Activated T-cell treated with anti-CD3 and anti-CD28 coated beads for 24 hours (primary cell): ENCODE data around the gene ITGA2B.
A peak's percentile ranks its signal among the peaks of the same experiment; 100 is the strongest.
"Not testable (repeated sequence)": the region's sequence is repeated elsewhere in the genome, so short reads cannot be mapped to it uniquely, and the experiment has no call there.

Experiments used
- DNase-seq: peaks from one replicate; pipeline ENCODE4 v3.0.0-alpha.2; 2020; ENCODE audit warnings: low read depth

Gene ITGA2B

DNA sequence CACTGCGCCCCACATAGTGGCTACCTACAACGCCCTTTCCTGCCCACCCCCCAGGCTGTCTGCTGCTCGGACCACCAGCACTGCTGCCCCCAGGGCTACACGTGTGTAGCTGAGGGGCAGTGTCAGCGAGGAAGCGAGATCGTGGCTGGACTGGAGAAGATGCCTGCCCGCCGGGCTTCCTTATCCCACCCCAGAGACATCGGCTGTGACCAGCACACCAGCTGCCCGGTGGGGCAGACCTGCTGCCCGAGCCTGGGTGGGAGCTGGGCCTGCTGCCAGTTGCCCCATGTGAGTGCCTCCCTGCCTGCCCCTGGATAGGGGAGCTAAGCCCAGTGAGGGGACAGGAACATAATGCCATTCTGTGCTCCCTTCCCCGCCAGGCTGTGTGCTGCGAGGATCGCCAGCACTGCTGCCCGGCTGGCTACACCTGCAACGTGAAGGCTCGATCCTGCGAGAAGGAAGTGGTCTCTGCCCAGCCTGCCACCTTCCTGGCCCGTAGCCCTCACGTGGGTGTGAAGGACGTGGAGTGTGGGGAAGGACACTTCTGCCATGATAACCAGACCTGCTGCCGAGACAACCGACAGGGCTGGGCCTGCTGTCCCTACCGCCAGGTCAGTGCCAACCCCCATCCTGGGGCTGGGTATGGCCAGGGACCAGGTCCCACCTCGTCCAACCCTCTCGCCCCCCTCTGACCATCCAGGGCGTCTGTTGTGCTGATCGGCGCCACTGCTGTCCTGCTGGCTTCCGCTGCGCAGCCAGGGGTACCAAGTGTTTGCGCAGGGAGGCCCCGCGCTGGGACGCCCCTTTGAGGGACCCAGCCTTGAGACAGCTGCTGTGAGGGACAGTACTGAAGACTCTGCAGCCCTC, 37.3 kb downstream of the ITGA2B start:
- no peak for DNase-seq

DNA sequence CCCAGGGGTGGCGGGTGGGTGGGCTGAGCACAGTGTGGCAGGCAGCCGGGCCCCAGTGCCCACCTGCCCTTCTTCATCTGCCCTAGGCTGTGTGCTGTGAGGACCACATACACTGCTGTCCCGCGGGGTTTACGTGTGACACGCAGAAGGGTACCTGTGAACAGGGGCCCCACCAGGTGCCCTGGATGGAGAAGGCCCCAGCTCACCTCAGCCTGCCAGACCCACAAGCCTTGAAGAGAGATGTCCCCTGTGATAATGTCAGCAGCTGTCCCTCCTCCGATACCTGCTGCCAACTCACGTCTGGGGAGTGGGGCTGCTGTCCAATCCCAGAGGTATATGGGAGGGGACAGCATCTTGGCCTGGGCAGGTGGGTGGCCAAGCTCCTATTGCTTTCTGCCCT, 38.0 kb downstream of the ITGA2B start:
- no peak for DNase-seq

DNA sequence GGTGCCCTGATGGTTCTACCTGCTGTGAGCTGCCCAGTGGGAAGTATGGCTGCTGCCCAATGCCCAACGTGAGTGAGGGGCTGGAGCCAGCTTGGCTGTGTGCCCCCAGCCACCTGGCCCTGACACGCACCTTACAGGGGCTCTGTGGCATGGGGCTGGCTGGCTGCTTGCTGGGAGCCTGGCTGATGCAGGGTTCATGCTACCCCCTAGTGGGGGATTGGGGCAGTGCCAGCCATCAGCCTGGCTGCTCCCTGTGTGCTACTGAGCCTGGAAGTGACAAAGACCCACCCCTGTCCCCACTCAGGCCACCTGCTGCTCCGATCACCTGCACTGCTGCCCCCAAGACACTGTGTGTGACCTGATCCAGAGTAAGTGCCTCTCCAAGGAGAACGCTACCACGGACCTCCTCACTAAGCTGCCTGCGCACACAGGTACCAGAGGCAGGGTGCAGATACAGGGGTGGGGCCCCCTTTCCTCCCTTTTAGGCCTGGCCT, 38.7 kb downstream of the ITGA2B start:
- DNase-seq: peak; percentile 64

DNA sequence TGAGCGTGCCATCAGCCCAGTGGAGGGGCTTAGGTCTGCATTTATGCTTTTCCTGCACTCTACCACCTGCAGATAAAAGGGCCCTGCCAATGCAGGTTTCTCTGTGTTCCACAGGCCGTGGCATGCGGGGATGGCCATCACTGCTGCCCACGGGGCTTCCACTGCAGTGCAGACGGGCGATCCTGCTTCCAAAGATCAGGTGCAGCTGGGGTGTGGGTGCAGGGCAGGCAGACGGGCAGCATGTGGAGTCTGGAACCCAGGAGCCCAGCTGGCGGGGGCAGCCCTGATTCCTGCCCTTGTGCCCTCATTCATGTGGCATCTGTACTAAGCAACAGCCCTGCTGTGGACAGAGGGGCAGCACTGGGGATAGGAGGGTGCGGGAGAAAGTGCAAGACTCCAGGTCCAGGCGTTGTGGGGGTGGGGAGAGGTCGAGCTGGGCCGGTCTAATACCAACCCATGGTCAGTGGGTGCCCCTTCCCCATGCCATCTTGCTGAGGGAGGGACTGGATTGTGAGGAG, 39.8 kb downstream of the ITGA2B start:
- no peak for DNase-seq

DNA sequence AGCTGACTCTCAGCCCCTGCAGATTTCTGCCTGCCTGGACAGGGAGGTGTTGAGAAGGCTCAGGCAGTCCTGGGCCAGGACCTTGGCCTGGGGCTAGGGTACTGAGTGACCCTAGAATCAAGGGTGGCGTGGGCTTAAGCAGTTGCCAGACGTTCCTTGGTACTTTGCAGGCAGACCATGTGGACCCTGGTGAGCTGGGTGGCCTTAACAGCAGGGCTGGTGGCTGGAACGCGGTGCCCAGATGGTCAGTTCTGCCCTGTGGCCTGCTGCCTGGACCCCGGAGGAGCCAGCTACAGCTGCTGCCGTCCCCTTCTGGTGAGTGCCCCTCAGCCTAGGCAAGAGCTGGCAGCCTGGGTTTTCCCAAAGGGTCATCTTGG, 40.5 kb downstream of the ITGA2B start:
- no peak for DNase-seq

DNA sequence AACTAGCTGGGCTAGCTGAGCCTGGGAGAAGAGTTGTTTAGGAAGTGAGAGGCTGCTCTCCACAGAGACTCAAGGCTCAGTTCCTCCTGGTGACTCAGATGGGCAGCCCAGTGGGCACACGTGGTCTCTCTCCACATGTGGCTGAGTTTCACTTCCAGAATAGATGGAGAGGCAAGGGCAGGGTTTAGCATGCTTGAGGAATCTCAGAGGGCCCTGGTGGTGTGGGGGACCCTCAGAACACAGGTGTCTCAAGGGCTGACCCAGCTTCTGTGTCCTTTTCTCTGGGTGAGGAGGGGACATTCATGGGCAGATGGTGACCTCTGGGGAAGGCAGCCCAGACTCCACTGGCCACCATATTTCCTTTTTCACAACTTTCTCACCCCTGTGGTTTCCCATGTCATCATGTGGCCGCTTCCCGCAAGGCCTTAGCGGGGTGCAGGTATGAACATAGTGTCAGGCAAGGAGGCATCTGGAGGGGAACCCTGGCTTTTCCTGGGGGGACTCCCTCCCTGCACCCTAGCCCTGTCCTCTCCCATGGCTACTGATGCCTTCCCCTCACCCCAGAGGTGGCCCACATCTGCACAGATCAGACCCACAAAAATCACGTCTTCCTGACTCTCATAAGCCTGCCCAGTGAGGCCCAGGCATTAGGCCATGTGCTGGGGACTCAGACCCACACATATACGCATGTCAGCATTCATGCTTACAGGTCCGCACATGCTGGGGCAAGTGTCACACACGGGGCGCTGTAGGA, 41.0 kb downstream of the ITGA2B start:
- no peak for DNase-seq

DNA sequence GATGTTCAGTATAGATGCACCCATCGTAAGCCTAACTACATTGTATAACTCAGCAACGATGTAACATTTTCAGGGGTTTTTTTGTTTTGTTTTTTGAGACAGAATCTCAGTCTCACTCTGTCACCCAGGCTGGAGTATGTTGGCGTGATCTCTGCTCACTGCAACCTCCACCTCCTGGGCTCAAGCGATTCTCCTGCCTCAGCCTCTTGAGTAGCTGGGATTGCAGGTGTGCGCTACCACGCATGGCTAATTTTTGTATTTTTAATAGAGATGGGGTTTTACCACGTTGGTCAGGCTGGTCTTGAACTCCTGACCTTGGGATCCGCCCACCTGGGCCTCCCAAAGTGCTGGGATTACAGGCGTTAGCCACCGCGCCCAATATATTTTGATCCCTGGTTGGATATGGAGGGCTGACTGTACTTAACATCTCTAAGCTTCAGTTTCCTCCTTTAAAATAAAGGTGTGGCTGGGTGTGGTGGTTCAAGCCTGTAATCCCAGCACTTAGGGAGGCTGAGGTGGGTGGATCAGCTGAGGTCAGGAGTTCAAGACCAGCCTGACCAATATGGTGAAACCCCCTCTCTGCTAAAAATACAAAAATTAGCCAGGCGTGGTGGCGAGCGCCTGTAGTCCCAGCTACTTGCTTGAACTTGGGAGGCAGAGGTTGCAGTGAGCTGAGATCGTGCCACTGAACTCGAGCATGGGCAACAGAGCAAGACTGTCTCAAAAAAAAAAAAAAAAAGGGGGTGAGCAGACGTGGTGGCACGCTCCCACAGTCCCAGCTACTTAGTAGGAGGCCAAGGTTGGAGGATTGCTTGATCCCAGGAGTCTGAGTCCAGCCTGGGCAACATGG, 42.0 kb downstream of the ITGA2B start:
- not testable (repeated sequence) for DNase-seq

DNA sequence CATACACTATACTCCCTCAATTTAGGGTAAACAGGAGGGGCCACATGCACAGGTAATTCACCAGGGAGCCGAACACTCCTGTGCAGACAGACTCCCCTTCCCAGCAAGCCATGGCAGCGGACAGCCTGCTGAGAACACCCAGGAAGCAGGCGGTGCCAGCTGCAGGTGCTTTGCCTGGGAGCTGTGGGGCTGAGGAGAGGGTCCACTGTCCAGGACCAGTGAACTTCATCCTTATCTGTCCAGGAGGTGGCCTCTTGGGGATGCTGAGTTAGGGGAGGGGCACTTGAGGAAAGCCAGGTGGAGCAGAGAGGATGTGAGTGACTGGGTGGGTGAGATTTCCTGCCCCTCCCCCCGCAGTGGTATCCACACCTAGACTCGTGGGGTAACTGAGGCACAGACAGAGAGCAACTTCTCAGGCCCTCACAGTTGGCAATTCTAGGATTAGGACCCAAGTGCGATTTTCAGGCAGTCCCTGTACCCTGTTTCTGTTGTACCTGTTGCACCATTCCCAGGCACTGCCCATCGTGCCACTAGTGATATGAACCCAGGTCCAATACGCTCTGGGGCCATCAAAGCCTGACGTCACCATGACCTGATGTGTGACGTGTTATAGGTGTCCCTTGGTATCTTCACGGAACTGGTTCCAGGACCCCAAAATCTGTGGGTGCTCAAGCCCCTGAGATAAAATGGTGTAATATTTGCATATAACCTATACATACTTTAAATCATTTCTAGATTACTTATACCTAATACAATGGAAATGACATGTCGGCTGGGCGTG, 43.2 kb downstream of the ITGA2B start:
- no peak for DNase-seq

DNA sequence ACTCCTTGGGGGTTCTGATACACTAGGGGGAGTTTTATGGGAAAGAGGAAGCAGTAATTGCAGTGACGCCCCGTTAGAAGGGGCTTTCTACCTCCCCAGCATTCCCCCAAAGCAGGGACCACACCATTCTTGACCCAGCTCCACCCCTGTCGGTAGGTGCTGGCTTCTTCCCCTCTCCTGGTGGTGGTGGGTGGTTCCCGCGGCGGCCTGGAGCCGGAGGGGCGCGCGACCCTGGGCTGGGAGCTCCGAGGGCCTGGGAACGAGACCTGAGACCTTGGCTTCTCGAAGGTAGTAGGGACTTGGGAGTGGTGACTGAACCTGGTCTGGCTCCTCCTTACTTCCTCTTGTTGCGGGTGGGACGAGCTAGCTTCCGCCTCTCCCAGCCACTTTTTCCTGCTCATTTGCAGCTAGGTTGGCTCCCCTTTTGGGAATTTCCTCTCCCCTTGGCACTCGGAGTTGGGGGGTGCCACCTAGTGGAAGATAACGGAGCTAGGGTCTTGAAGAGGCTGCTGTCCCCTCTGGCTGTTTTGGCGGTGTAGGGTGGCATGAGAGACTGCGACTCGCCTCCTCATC, 43.9 kb downstream of the ITGA2B start:
- DNase-seq: no peak

DNA sequence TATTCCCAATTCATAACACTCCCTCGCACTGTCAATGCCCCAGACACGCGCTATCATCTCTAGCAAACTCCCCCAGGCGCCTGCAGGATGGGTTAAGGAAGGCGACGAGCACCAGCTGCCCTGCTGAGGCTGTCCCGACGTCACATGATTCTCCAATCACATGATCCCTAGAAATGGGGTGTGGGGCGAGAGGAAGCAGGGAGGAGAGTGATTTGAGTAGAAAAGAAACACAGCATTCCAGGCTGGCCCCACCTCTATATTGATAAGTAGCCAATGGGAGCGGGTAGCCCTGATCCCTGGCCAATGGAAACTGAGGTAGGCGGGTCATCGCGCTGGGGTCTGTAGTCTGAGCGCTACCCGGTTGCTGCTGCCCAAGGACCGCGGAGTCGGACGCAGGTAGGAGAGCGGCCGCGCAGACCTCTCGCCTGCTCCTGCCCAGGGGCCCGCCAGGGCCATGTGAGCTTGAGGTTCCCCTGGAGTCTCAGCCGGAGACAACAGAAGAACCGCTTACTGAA, 44.5 kb downstream of the ITGA2B start, which contains the start of gene GRN:
TSS of gene GRN (plus strand) at position 364 of the 515 bp plus-strand sequence. CDS start 3,863 bp downstream, outside the sequence.
- DNase-seq: peak; percentile 84

DNA sequence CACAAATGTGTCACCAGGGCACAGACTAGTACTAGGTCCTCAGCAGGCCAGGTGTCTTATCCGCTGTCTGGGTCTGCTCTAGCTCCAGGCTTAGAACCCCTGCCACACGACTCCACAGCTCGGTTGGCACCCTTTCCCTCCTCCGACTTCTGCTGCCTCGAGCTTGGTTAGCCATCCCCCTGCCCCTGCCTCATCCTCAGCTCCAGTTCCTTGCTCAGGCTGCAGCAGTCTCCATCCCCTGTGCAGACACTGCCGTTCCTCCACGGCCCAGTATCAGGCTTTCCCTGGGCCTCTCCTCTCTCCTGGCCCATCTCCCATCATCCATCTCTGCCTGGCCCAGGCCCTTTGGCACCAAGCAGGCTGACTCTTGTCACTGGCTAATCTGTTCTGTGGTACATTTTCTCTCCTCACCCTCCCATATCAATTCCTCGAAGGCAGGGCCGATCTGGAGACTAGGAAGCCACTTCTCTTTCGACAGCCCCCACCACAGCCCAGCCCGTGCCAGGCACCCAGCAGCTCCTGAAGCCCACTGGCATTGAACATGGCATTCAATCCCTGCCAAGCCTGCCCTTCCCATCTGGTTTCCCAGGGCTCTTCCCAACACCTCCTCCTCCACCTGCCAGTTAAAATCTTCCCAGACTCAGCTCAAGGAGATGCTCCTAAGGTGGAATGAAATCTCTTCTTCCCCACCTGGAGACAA, 45.8 kb downstream of the ITGA2B start:
- DNase-seq: no peak

DNA sequence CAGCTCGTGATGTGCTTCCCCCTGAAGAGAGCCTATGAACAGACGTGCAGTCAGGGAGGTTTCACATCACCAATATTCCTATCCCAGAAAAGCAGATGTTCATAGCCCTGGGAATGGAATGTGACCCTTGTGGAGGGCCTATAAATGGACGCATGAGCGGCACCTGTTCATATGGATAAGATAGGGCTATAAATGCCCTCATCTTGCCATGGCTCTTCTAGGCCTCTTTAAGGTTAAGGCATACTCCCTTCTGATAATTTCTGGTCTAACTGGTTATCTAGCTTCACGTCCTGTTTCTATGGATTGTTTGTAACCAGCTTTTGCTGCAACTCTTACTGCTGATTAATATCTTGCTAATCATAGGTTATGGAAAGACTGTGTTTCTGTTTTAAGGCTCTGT, 48.9 kb downstream of the ITGA2B start:
- DNase-seq: not testable (repeated sequence)

DNA sequence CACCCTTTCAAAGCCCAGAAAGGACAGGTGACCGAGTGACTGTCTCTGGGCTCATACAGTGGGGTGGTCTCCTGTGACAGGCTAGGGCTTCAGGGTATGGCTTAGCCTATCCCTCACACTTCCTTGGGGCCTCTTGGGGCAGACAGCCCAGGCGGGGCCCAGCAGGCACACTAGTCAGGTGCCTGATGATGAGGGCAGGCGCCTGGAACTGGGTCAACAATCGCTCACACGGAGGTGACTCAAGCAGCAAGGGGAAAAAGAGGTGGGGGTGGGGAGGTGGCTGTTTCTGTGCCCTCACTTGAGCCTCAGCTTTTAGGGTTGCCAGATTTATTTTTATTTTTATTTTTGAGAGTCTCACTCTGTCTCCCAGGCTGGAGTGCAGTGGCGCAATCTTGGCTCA, 50.7 kb downstream of the ITGA2B start:
- no peak for DNase-seq

DNA sequence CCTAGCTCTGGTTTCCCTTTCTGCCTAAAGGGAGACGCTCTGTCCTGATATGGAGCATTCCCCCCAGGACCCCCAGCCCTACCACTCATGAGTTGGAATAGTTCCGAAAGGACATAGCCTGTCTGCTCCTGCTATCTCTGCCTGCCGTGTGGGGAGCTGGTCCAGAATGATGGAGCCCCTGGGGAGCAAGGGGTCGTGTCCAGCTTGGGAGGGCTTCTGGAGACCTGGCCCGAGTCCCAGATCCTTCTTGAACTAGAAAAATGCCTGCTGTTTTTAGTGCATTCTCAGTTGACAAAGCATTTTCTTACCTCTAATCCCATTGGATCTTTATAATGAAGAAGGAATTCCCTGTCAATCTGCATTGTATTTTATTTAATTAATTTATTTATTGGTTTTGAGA, 53.5 kb downstream of the ITGA2B start:
- DNase-seq: no peak

DNA sequence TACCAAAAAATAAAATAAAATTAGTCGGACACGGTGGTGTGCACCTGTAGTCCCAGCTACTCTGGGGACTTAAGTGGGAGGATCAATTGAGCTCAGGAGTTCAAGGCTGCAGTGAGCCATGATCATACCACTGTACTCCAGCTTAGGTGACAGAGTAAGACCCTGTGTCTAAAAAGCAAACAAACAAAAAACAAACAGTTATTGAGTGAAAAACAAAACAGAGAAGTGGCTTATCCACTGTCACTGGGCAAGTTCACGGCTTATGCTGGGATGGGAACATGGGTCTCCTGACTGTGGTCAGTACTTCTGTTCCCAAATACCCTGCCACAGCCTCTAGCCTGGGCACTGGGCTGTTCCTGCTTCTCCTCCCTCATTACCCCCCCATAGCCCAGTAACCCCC, 53.9 kb downstream of the ITGA2B start:
- no peak for DNase-seq

DNA sequence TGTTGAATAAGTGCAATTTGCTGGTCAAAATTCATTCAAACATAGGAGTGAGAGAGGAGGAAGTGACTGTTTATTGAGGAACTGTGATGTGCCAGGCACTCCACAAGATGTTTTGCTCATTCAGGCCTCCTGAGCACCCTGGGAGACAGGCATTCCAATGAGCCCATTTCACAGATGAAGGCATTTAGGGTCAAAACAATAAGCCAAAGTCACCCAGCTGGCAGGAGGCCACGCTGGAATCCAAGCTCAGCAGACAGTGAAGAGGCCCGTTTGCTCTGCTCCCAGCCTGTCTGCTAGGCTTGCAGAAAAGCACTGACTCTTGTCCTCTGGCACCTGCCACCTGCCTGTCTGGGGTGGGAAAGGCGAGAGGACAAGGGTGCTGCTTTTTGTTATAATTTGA, 54.7 kb downstream of the ITGA2B start:
- DNase-seq: no peak

DNA sequence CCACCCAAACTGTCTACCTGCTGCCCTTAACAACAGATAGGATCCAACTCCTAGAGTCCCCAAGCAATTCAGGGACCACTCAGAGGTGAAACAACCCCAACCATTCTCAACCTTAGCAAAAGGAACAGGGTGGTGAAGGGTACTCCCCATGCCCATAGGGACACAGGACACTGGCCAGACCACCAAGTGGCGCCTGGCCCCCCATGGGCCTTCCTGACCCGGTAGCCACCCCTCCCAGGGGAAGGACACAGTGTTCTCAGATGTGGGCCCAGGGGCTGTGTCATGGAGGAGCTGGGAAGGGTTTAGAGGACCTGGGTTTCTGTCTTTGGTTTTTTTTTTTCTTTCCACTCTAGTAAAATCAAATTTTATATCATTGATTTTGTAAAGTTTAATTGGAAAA, 55.1 kb downstream of the ITGA2B start:
- no peak for DNase-seq

DNA sequence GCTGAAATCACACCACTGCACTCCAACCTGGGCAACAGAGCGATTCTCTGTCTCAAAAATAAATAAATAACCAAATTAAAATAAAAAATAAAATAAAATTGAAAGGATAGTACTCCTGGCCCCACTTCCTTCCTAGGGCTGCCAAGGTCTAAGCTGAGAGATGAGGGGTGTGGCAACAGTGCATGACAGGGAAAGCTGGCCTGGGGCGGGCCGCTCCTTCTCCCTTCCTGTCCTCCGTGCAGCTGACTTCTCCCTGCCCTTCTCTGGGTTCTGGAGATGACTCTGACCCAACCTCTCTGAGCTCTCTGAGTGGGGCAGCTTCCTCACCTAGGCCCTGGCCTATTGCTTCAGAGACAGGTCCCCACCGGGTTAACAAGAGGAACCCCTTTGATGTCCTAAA, 56.1 kb downstream of the ITGA2B start:
- no peak for DNase-seq

DNA sequence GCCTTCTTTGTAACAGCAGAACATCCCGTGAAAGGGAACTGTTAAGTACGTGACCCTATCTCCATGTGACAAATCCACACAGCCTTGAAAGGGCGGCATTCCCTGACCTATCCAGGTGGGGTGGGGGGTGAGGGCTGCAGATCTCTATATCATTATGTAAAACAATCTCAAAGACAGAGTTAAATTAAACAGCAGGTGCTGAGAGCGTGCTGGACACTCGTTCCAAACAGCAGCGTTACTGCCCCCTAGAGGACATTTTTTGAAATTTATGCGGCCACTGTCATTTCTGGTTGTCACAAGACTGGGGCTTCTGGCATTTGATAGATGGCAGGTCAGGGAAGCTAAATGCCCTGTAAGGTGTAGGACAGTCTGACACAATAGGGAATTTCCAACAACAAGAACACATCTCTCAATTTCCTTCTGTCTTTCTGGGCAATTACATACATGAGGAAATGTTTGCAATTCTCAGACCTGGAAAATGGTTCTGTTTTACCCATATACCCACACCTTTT, 58.1 kb downstream of the ITGA2B start:
- DNase-seq: peak; percentile 63

DNA sequence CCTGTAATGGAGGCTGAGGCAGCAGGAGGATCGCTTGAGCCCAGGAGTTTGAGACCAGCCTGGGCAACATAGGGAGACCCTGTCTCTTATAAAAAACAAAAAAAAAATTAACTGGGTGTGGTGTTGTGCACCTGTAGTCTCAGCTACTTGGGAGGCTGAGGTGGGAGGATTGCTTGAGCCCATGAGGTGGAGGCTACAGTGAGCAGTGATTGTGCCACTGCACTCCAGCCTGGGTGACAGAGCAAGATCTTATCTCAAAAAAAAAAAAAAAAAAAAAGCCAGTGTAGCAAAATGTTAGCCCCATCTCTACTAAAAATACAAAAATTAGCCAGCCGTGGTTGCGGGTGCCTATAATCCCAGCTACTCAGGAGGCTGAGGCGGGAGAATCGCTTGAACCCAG, 59.2 kb downstream of the ITGA2B start:
- not testable (repeated sequence) for DNase-seq
